Measurements from ENCODE around the gene MAP3K3. TPM values are rescaled to one million over a fixed set of nuclear protein-coding genes. Genes with fewer than 3 reads are reported as not detected.

MAP3K3 gene
- polyA plus RNA-seq, 1 experiment = 32.5 TPM

DNA sequence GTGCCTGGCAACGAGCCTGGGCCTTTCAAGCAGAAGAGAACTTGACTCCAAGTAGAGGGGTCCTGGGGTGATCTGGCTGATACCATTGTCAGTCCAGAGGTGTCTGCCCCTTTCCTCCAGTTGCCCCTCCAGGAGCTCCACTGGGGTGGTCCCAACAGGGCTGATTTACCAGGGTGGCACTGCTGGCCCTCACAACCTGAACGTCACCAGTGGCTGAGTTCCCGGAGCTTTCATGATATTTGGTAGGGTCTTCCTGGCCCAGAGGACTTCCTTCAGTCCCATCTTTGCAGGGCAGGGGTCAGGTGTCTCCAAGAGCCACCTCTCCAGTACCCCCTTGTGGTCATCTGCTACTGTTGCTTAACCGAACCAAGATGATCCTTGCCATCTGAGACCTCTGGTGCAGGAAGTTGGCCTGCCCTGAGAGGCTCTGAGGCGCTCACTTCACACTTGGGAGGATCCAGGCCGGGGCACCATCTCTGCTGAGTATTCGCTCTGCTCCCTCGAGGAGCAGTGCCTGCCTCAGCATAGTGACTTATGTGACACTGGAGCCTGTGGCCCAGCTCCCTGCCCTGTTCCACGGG, 74.3 kb downstream of the MAP3K3 start:
- ChIA-PET POLR2A (no interaction called here), CTCF (interaction anchor here (0.7 to 2.3 kb wide), 6 partner anchors 9 to 271 kb away, joined by 3 to 5 read pairs (median 3); no protein-coding TSS in a partner anchor)
- TF ChIP-seq, protein P1, sequence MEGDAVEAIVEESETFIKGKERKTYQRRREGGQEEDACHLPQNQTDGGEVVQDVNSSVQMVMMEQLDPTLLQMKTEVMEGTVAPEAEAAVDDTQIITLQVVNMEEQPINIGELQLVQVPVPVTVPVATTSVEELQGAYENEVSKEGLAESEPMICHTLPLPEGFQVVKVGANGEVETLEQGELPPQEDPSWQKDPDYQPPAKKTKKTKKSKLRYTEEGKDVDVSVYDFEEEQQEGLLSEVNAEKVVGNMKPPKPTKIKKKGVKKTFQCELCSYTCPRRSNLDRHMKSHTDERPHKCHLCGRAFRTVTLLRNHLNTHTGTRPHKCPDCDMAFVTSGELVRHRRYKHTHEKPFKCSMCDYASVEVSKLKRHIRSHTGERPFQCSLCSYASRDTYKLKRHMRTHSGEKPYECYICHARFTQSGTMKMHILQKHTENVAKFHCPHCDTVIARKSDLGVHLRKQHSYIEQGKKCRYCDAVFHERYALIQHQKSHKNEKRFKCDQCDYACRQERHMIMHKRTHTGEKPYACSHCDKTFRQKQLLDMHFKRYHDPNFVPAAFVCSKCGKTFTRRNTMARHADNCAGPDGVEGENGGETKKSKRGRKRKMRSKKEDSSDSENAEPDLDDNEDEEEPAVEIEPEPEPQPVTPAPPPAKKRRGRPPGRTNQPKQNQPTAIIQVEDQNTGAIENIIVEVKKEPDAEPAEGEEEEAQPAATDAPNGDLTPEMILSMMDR (IDR thresholded peaks at IDR 0.05; ENCODE audit: insufficient read depth, low read depth, low read length) = peak; percentile 43
- no peaks in the 10 kb centered on the region for H3K27me3 ChIP-seq (ENCODE audit: control insufficient read depth, insufficient read depth, low read length)
- no peak for DNase-seq (ENCODE audit: low read depth)
- peaks cover 4% of the 10 kb centered on the region for H3K36me3 ChIP-seq (ENCODE audit: control insufficient read depth, insufficient read depth, low read length)
- no peak overlapping the region for H3K4me3 ChIP-seq (ENCODE audit: low read depth, low read length)

- ChIA-PET POLR2A (interaction anchor here (0.5 kb wide), 1 partner anchor 70 kb away, joined by 3 read pairs; no protein-coding TSS in a partner anchor), CTCF (interaction anchor here (0.9 to 2.3 kb wide), 4 partner anchors 10 to 129 kb away, joined by 3 to 5 read pairs (median 4); no protein-coding TSS in a partner anchor)
- Histone ChIP-seq H3K27me3 (ENCODE audit: control insufficient read depth, insufficient read depth, low read length) (no peaks in the 10 kb centered on the region), H3K4me3 (ENCODE audit: low read depth, low read length) (no peak overlapping the region), H3K36me3 (ENCODE audit: control insufficient read depth, insufficient read depth, low read length) (peaks cover 3% of the 10 kb centered on the region)
- no peak for DNase-seq (ENCODE audit: low read depth)
- TF ChIP-seq, protein P1 (IDR thresholded peaks at IDR 0.05; ENCODE audit: insufficient read depth, low read depth, low read length) = peak; percentile 59
Measured at GRCh38 chr17:63697341-63698286, 75.4 kb downstream of the MAP3K3 start.

GRCh38 chr17:63698381-63698885, 76.2 kb downstream of the MAP3K3 start:
- DNase-seq (ENCODE audit: low read depth) = no peak
- Histone ChIP-seq H3K36me3 (ENCODE audit: control insufficient read depth, insufficient read depth, low read length) (peaks cover 1% of the 10 kb centered on the region), H3K4me3 (ENCODE audit: low read depth, low read length) (peak overlapping the region; percentile 46; the same call in 1 of the 2 replicates), H3K27me3 (ENCODE audit: control insufficient read depth, insufficient read depth, low read length) (no peaks in the 10 kb centered on the region)
- TF ChIP-seq, protein P1 (IDR thresholded peaks at IDR 0.05; ENCODE audit: insufficient read depth, low read depth, low read length) = no peak
- ChIA-PET POLR2A (no interaction called here), CTCF (interaction anchor here (0.7 to 1.6 kb wide), 2 partner anchors 9 to 264 kb away, joined by 3 to 5 read pairs; no protein-coding TSS in a partner anchor)

GRCh38 chr17:63698886-63699637, 76.8 kb downstream of the MAP3K3 start:
- POLR2A ChIA-PET = no interaction called here

More at GRCh38 chr17:63698886-63699637, 76.8 kb downstream of the MAP3K3 start:
- CTCF ChIA-PET = interaction anchor here (0.7 to 1.6 kb wide), 2 partner anchors 8 to 264 kb away, joined by 3 to 5 read pairs; no protein-coding TSS in a partner anchor
- Histone ChIP-seq H3K36me3 (ENCODE audit: control insufficient read depth, insufficient read depth, low read length) (no peaks in the 10 kb centered on the region; the same call in none of the 2 replicates), H3K4me3 (ENCODE audit: low read depth, low read length) (peak overlapping the region; percentile 46), H3K27me3 (ENCODE audit: control insufficient read depth, insufficient read depth, low read length) (no peaks in the 10 kb centered on the region)
- DNase-seq (ENCODE audit: low read depth) = no peak
- TF ChIP-seq, protein P1 (IDR thresholded peaks at IDR 0.05; ENCODE audit: insufficient read depth, low read depth, low read length) = no peak

Measured in BJ (cell line).